ENCODE data around the gene CIROP.

GRCh38 chr14:23130871-23131270 lies 26.1 kb upstream of the CIROP start:
- TF ChIP-seq CTCF (IDR thresholded peaks at IDR 0.05; ENCODE audit: low read depth, low read length, missing input control) (no peak), YY1 (IDR thresholded peaks at IDR 0.05) (no peak), SP1 (IDR thresholded peaks at IDR 0.05) (no peak), TAF1 (conservative IDR thresholded peaks at IDR 0.05) (no peak), REST (IDR thresholded peaks at IDR 0.05) (no peak), RAD21 (IDR thresholded peaks at IDR 0.05) (no peak), ATF3 (IDR thresholded peaks at IDR 0.05) (no peak), MAX (IDR thresholded peaks at IDR 0.05) (no peak), GABPA (IDR thresholded peaks at IDR 0.05 in 1 of 2, conservative IDR thresholded peaks at IDR 0.05 in 1 of 2) (no peak), EGR1 (IDR thresholded peaks at IDR 0.05; ENCODE audit: low read depth in 2 of 2) (no peak), FOXA1 (IDR thresholded peaks at IDR 0.05) (no peak), RXRA (IDR thresholded peaks at IDR 0.05) (no peak)
- TF ChIP-seq, protein P1, sequence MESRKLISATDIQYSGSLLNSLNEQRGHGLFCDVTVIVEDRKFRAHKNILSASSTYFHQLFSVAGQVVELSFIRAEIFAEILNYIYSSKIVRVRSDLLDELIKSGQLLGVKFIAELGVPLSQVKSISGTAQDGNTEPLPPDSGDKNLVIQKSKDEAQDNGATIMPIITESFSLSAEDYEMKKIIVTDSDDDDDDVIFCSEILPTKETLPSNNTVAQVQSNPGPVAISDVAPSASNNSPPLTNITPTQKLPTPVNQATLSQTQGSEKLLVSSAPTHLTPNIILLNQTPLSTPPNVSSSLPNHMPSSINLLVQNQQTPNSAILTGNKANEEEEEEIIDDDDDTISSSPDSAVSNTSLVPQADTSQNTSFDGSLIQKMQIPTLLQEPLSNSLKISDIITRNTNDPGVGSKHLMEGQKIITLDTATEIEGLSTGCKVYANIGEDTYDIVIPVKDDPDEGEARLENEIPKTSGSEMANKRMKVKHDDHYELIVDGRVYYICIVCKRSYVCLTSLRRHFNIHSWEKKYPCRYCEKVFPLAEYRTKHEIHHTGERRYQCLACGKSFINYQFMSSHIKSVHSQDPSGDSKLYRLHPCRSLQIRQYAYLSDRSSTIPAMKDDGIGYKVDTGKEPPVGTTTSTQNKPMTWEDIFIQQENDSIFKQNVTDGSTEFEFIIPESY (IDR thresholded peaks at IDR 0.05) = no peak
